K562 (cell line): ENCODE measurements around the gene HOXB4. TPM values are rescaled to one million over a fixed set of nuclear protein-coding genes. Genes with fewer than 3 reads are reported as not detected.

Source experiments
- BCLAF1 ChIP-seq, 2 experiments: fragments of 450-650 bp in 1 of 2; IDR thresholded peaks; 2 replicates each; pipeline ENCODE4 v1.6.1; 2011 to 2017; ENCODE audit warnings: low read depth in 2 of 2, antibody characterized with exemption in 1 of 2, borderline replicate concordance in 1 of 2, low read length in 1 of 2, mild to moderate bottlenecking in 1 of 2, mixed read lengths in 1 of 2; ENCODE audit not compliant: control insufficient read depth in 1 of 2
- EWSR1 ChIP-seq: fragments of 450-650 bp; IDR thresholded peaks from 2 replicates; pipeline ENCODE4 v1.6.1; 2018; ENCODE audit warnings: borderline replicate concordance, mild to moderate bottlenecking, low read depth, moderate library complexity; ENCODE audit not compliant: partially characterized antibody
- GTF3C2 ChIP-seq: IDR thresholded peaks from 3 replicates; pipeline ENCODE4 v1.6.1; 2011; ENCODE audit warnings: borderline replicate concordance, mild to moderate bottlenecking, moderate library complexity; ENCODE audit not compliant: insufficient read length; ENCODE audit errors: extremely low read depth
- HDGF ChIP-seq: fragments of 450-650 bp; IDR thresholded peaks from 2 replicates; pipeline ENCODE4 v1.6.1; 2016
- HNRNPH1 ChIP-seq: fragments of 200-400 bp; formaldehyde crosslinking; optimal IDR thresholded peaks from 2 replicates; pipeline ENCODE3; 2017; ENCODE audit warnings: low read depth, mild to moderate bottlenecking, low read length, moderate library complexity
- IRF1 ChIP-seq: sonication (generic); formaldehyde crosslinking; IDR thresholded peaks from 2 replicates; pipeline ENCODE4 v1.8.0; 2022; ENCODE audit warnings: missing genetic modification reagents, mild to moderate bottlenecking, borderline replicate concordance
- MYNN ChIP-seq, 2 experiments: sonication (generic); formaldehyde crosslinking in 1 of 2; IDR thresholded peaks; 2 replicates each; pipeline versions ENCODE4 v1.5.0 to v1.6.1; 2016 to 2020; ENCODE audit warnings: antibody characterized with exemption in 1 of 2, missing genetic modification reagents in 1 of 2
- NR2C1 ChIP-seq, 2 experiments: fragments of 450-650 bp; IDR thresholded peaks; 2 replicates each; pipeline ENCODE4 v1.6.1; 2017; ENCODE audit warnings: mild to moderate bottlenecking in 2 of 2, antibody characterized with exemption in 1 of 2, inconsistent platforms in 1 of 2, missing compliant biosample characterization in 1 of 2, missing genetic modification characterization in 1 of 2
- RB1 ChIP-seq: fragments of 450-650 bp; IDR thresholded peaks from 2 replicates; pipeline ENCODE4 v1.6.1; 2017; ENCODE audit warnings: low read depth, mild to moderate bottlenecking
- SIX5 ChIP-seq, 2 experiments: IDR thresholded peaks; 2 replicates each; pipeline ENCODE4 v1.6.1; 2011; ENCODE audit warnings: low read length in 2 of 2, borderline replicate concordance in 1 of 2, low read depth in 1 of 2, mild to moderate bottlenecking in 1 of 2, moderate library complexity in 1 of 2; ENCODE audit not compliant: insufficient read depth in 1 of 2
- SMAD4 ChIP-seq: fragments of 250-450 bp; sonication (Bioruptor Pico); conservative IDR thresholded peaks from 2 replicates; pipeline ENCODE4 v1.8.0; 2021; ENCODE audit warnings: inconsistent platforms, mild to moderate bottlenecking, moderate library complexity
- SMARCA5 ChIP-seq: fragments of 450-650 bp; IDR thresholded peaks from 2 replicates; pipeline ENCODE4 v1.6.1; 2016
- SRSF3 ChIP-seq: fragments of 200-400 bp; formaldehyde crosslinking; IDR thresholded peaks from 2 replicates; pipeline ENCODE4 v1.6.1; 2016; ENCODE audit warnings: mild to moderate bottlenecking, low read length, moderate library complexity; ENCODE audit not compliant: insufficient read depth
- STAG1 ChIP-seq: sonication (generic); formaldehyde crosslinking; IDR thresholded peaks from 2 replicates; pipeline ENCODE4 v1.5.0; 2020; ENCODE audit warnings: missing genetic modification reagents, borderline replicate concordance
- THRAP3 ChIP-seq: fragments of 450-650 bp; IDR thresholded peaks from 2 replicates; pipeline ENCODE4 v1.6.1; 2016; ENCODE audit warnings: mild to moderate bottlenecking, inconsistent platforms, borderline replicate concordance
- ZNF140 ChIP-seq: fragments of 250-450 bp; sonication (Bioruptor Pico); IDR thresholded peaks from 2 replicates; pipeline ENCODE4 v1.8.0; 2021; ENCODE audit warnings: moderate library complexity, mild to moderate bottlenecking, inconsistent platforms
- ZNF444 ChIP-seq: fragments of 250-450 bp; sonication (Bioruptor Pico); IDR thresholded peaks from 2 replicates; pipeline ENCODE4 v1.4.0; 2020; ENCODE audit warnings: mild to moderate bottlenecking, moderate library complexity
- ZNF507 ChIP-seq: conservative IDR thresholded peaks from 2 replicates; pipeline ENCODE4 v1.6.1; 2017; ENCODE audit warnings: missing genetic modification characterization, missing compliant biosample characterization
- polyA plus RNA-seq, 8 experiments: library from polyadenylated mRNA; depleted of rRNA in 4 of 8; stranded (reverse) in 5 of 8; unstranded in 3 of 8; fragments of >200 nt; fragmentation: Nextera tagmentation in 2 of 8; fragmentation: Illumina TruSeq in 1 of 8; extraction: Ambion mirVana in 2 of 8; extraction: Trizol in 1 of 8; gene quantifications; 2 replicates each; pipeline versions ENCODE4 v1.2.1 to v1.2.3, GENCODE V29; 2011 to 2014; ENCODE audit warnings: inconsistent platforms in 1 of 8, missing spikeins in 1 of 8
- total RNA-seq, 7 experiments: library from RNA; depleted of rRNA in 6 of 7; stranded (reverse); fragments of >200 nt in 6 of 7; fragmentation: Illumina TruSeq in 2 of 7; extraction: Trizol in 2 of 7; gene quantifications; 2 replicates each; pipeline versions ENCODE4 v1.2.1 to v1.2.3, GENCODE V29; 2011 to 2021; ENCODE audit warnings: low replicate concordance in 1 of 7

HOXB4 gene
- total and polyA plus RNA-seq, 9 of the 15 experiments (the other 6 are each of a cell fraction or from before 2014, with no cell fraction given) = 1.6 to 34.9 (median 14.9) TPM

- no peak for TF ChIP-seq BCLAF1 (IDR thresholded peaks at IDR 0.05; ENCODE audit: borderline replicate concordance in 1 of 2, control insufficient read depth in 1 of 2, low read depth in 2 of 2, low read length in 1 of 2)
- TF ChIP-seq GTF3C2 = no peak
- TF ChIP-seq MYNN (IDR thresholded peaks at IDR 0.05) = no peak
- no peak for TF ChIP-seq MYNN (CRISPR knock-in tag; IDR thresholded peaks at IDR 0.05)
- TF ChIP-seq HNRNPH1 = no peak
- peak; percentile 19; the same call in 1 of the 2 replicates for TF ChIP-seq SMAD4
- TF ChIP-seq SIX5 (IDR thresholded peaks at IDR 0.05; ENCODE audit: borderline replicate concordance in 1 of 2, insufficient read depth in 1 of 2, low read depth in 1 of 2, low read length in 2 of 2) = no peak
- no peak for TF ChIP-seq ZNF507 (tag)
- no peak for TF ChIP-seq SRSF3
- TF ChIP-seq EWSR1 = no peak
- no peak for TF ChIP-seq IRF1 (CRISPR knock-in tag)
- TF ChIP-seq STAG1 (CRISPR knock-in tag) = no peak
- TF ChIP-seq THRAP3 = no peak
- no peak for TF ChIP-seq SMARCA5
- no peak for TF ChIP-seq ZNF140 (CRISPR knock-in tag)
- TF ChIP-seq NR2C1 (IDR thresholded peaks at IDR 0.05) = peak; percentile 42; the same call in 1 of the 2 replicates
- TF ChIP-seq NR2C1 (tag; IDR thresholded peaks at IDR 0.05) = peak; percentile 56; the same call in 1 of the 2 replicates
- no peak for TF ChIP-seq HDGF
- TF ChIP-seq RB1 = no peak
- TF ChIP-seq ZNF444 (CRISPR knock-in tag) = peak; percentile 85
These were observed 22.6 kb downstream of the HOXB4 start (continued) for GRCh38 chr17:48555258-48556228.
